Panc1 (cell line): ENCODE measurements around the gene DTX3. TPM values are rescaled to one million over a fixed set of nuclear protein-coding genes. Genes with fewer than 3 reads are reported as not detected.

Experiments used
- ATAC-seq: fragments of 200-7000 bp; cut with Tn5 transposase; 2 replicates; pipeline ENCODE4 v1.9.1; 2020; ENCODE audit warnings: mild to moderate bottlenecking, moderate library complexity
- BruUV-seq: library from RNA; stranded (reverse); fragments of 400-500 nt; replicated peaks from 2 replicates; lab custom pipeline; 2021; lab: Mats Ljungman, UMichigan
- CTCF ChIA-PET: fragments of 300-600 bp; sonication (Branson Sonifier 250); formaldehyde crosslinking; loops from one replicate; lab custom pipeline; 2022; ENCODE audit warnings: antibody characterized with exemption; lab: Charles Lee
- POLR2A ChIA-PET: fragments of 300-600 bp; sonication (Branson Sonifier 250); formaldehyde crosslinking; loops from one replicate; lab custom pipeline; 2022; ENCODE audit warnings: antibody characterized with exemption; lab: Charles Lee
- DNase-seq: peaks from one replicate; pipeline ENCODE4 v3.0.0-alpha.2; 2010; ENCODE audit warnings: low read depth, low spot score
- H3K27ac ChIP-seq: 2 replicates; pipeline ENCODE4 v1.5.1; 2011; ENCODE audit warnings: mild to moderate bottlenecking, low read length, inconsistent platforms
- H3K27me3 ChIP-seq: fragments of 200-500 bp; sonication (Bioruptor generic); 2 replicates; pipeline ENCODE4 v1.6.0; 2014; ENCODE audit warnings: low read length, inconsistent platforms; ENCODE audit not compliant: control insufficient read depth, insufficient read depth
- H3K36me3 ChIP-seq: fragments of 200-500 bp; sonication (Bioruptor generic); 2 replicates; pipeline ENCODE4 v1.5.1; 2014; ENCODE audit warnings: inconsistent platforms, mild to moderate bottlenecking, low read length, moderate library complexity; ENCODE audit not compliant: control insufficient read depth, insufficient read depth
- H3K4me1 ChIP-seq: 2 replicates; pipeline ENCODE4 v1.5.1; 2011; ENCODE audit warnings: inconsistent platforms, mild to moderate bottlenecking, low read length, moderate library complexity; ENCODE audit not compliant: control insufficient read depth, insufficient read depth
- H3K4me3 ChIP-seq, 2 experiments: 2 replicates each; pipeline ENCODE4 v1.5.1; 2011 to 2012; ENCODE audit warnings: low read depth in 2 of 2, low read length in 2 of 2, mild to moderate bottlenecking in 2 of 2, inconsistent platforms in 1 of 2, moderate library complexity in 1 of 2
- H3K9me3 ChIP-seq: fragments of 200-500 bp; sonication (Bioruptor generic); 2 replicates; pipeline ENCODE4 v1.5.1; 2014; ENCODE audit warnings: low read depth, mild to moderate bottlenecking, inconsistent platforms, low read length, moderate library complexity; ENCODE audit not compliant: control insufficient read depth, insufficient read depth
- CTCF ChIP-seq: fragments of 450-650 bp; IDR thresholded peaks from 2 replicates; pipeline ENCODE4 v1.5.1; 2017; ENCODE audit warnings: mild to moderate bottlenecking
- POLR2AphosphoS5 ChIP-seq: IDR thresholded peaks from 2 replicates; pipeline ENCODE4 v1.6.1; 2012; ENCODE audit warnings: mild to moderate bottlenecking, low read depth, low read length, moderate library complexity
- SIN3A ChIP-seq: IDR thresholded peaks from 2 replicates; pipeline ENCODE4 v1.6.1; 2012; ENCODE audit warnings: low read depth, mild to moderate bottlenecking, low read length, moderate library complexity, borderline replicate concordance; ENCODE audit not compliant: insufficient read depth
- TCF7L2 ChIP-seq: IDR thresholded peaks from 2 replicates; pipeline ENCODE4 v1.6.1; 2011; ENCODE audit warnings: mild to moderate bottlenecking, low read depth, low read length, inconsistent platforms
- in situ Hi-C: cut with HindIII; loops from 2 replicates; pipeline ENCODE4 v1.10.0; 2016; ENCODE audit warnings: low sequenced_read_pairs, low pct_unique_long_range_greater_than_20kb
- intact Hi-C: fragments of 100-400 bp; cut with micrococcal nuclease; formaldehyde crosslinking; loops from one replicate; pipeline ENCODE4 v1.10.0; 2022; ENCODE audit not compliant: unreplicated experiment
- total RNA-seq: library from RNA; stranded (reverse); gene quantifications from one replicate; pipeline ENCODE4 v1.2.1, GENCODE V29; 2021; ENCODE audit not compliant: unreplicated experiment
- TF ChIP-seq, protein P1 (sequence below), 2 experiments: IDR thresholded peaks; 2 replicates each; pipeline ENCODE4 v1.6.1; 2011 to 2012; ENCODE audit warnings: low read depth in 2 of 2, control low read depth in 1 of 2, low read length in 1 of 2, mild to moderate bottlenecking in 1 of 2, moderate library complexity in 1 of 2; ENCODE audit not compliant: insufficient read depth in 1 of 2

DTX3 gene
- total RNA-seq, 1 experiment from 2014 or later: 37.8 TPM

GRCh38 chr12:57590479-57590863 lies 14.2 kb upstream of the DTX3 start:
- TF ChIP-seq TCF7L2 (no peak), CTCF (no peak), SIN3A (no peak), POLR2AphosphoS5 (no peak)
- TF ChIP-seq, protein P1, sequence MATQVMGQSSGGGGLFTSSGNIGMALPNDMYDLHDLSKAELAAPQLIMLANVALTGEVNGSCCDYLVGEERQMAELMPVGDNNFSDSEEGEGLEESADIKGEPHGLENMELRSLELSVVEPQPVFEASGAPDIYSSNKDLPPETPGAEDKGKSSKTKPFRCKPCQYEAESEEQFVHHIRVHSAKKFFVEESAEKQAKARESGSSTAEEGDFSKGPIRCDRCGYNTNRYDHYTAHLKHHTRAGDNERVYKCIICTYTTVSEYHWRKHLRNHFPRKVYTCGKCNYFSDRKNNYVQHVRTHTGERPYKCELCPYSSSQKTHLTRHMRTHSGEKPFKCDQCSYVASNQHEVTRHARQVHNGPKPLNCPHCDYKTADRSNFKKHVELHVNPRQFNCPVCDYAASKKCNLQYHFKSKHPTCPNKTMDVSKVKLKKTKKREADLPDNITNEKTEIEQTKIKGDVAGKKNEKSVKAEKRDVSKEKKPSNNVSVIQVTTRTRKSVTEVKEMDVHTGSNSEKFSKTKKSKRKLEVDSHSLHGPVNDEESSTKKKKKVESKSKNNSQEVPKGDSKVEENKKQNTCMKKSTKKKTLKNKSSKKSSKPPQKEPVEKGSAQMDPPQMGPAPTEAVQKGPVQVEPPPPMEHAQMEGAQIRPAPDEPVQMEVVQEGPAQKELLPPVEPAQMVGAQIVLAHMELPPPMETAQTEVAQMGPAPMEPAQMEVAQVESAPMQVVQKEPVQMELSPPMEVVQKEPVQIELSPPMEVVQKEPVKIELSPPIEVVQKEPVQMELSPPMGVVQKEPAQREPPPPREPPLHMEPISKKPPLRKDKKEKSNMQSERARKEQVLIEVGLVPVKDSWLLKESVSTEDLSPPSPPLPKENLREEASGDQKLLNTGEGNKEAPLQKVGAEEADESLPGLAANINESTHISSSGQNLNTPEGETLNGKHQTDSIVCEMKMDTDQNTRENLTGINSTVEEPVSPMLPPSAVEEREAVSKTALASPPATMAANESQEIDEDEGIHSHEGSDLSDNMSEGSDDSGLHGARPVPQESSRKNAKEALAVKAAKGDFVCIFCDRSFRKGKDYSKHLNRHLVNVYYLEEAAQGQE (IDR thresholded peaks at IDR 0.05; ENCODE audit: insufficient read depth in 1 of 2, low read depth in 2 of 2, low read length in 1 of 2): no peak
- DNase-seq (no peak), ATAC-seq (peak; percentile 6; the same call in 1 of the 2 replicates)
- Histone ChIP-seq H3K9me3 (no peaks in the 10 kb centered on the region), H3K27ac (peak overlapping the region; percentile 87), H3K4me3 (peak overlapping the region; percentile 94 to 97), H3K36me3 (peaks cover 3% of the 10 kb centered on the region; the same call in 1 of the 2 replicates), H3K4me1 (peaks cover 15% of the 10 kb centered on the region), H3K27me3 (no peaks in the 10 kb centered on the region)
- POLR2A ChIA-PET: interaction anchor here (0.6 to 0.7 kb wide), 2 partner anchors 14 to 28 kb away, joined by 6 to 7 read pairs; no protein-coding TSS in a partner anchor
- in situ Hi-C loops (no loop called here), intact Hi-C loops (no loop called here)
- CTCF ChIA-PET: no interaction called here
- no TSS peak for BruUV-seq

DNA sequence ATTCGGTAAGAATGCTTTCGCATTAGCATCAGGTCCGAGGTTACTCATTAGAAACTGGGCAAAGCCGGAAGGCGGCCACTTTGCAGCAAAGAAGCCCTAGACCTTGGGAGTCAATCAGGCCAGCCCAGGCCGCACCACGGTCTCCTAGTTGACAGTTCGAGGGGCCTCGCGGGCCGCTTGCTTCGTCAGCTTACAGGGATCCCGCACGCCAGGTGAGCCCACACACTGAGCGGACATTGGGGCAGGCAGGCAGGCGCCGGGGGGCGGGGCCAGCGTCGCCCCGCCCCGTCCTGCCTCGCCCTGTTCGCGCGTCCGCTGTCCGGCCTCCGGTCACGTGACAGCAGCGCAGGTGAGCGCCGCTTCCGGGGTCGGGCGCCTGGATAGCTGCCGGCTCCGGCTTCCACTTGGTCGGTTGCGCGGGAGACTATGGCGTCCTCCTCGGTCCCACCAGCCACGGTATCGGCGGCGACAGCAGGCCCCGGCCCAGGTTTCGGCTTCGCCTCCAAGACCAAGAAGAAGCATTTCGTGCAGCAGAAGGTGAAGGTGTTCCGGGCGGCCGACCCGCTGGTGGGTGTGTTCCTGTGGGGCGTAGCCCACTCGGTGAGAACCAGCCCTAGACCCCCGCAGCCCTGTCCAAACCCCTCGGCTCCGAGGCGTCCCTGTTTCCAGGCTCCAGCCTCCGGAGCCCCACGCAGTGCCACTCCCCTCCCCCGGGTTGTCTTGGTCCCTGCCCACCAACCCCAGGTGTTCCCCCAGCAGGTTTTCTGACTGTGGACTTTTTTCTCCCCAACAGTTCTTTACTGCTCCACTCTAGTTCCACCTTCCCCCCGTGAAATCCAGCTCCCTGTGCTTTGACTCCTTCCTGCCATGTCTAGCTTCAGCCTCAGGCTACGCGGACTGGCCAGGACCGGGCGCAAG lies 13.5 kb upstream of the DTX3 start, which contains the start of gene PIP4K2C:
Gene PIP4K2C, plus strand, starts transcription at position 329 of the 918 bp plus-strand sequence. Its CDS starts 98 bp downstream, at position 427.
- peaks cover 15% of the 10 kb centered on the region for H3K4me1 ChIP-seq
- in situ Hi-C loops: no loop called here
- peak within 1 kb of the TSS; percentile 94 to 97 for H3K4me3 ChIP-seq
- peak; percentile 98 for ATAC-seq
- H3K27me3 ChIP-seq: no peaks in the 10 kb centered on the region
- no peaks in the 10 kb centered on the region for H3K9me3 ChIP-seq
- BruUV-seq: no TSS peak
- ChIA-PET POLR2A (interaction anchor here (0.6 to 0.7 kb wide), 3 partner anchors 14 to 29 kb away, joined by 6 to 7 read pairs (median 6); no protein-coding TSS in a partner anchor), CTCF (interaction anchor here (0.5 to 0.6 kb wide), 2 partner anchors 18 to 67 kb away, joined by 3 read pairs; no protein-coding TSS in a partner anchor)
- TF ChIP-seq POLR2AphosphoS5 (peak; percentile 86), CTCF (no peak), SIN3A (peak; percentile 94)
- H3K27ac ChIP-seq: peak within 1 kb of the TSS; percentile 87
- intact Hi-C loops: no loop called here
- H3K36me3 ChIP-seq: peaks cover 3% of the 10 kb centered on the region; the same call in 1 of the 2 replicates
- no peak for DNase-seq
